HCT116 (cell line): Measurements from ENCODE around the gene SRPK2.

ENCODE experiments used
- POLR2A ChIP-seq: IDR thresholded peaks from 2 replicates; pipeline ENCODE4 v1.7.0; 2011; ENCODE audit warnings: borderline replicate concordance; ENCODE audit not compliant: insufficient read depth, insufficient read length; ENCODE audit errors: extremely low read depth
- ZFX ChIP-seq: fragments of 450-650 bp; IDR thresholded peaks from 2 replicates; pipeline ENCODE4 v1.6.1; 2017
- TF ChIP-seq, protein P1 (sequence below), 3 experiments: fragments of 200-600 bp in 1 of 3; sonication (generic) in 1 of 3; IDR thresholded peaks in 2 of 3; conservative IDR thresholded peaks in 1 of 3; 2 replicates each; pipeline ENCODE4 v1.5.1; 2012 to 2017; ENCODE audit warnings: low read depth in 2 of 3, low read length in 2 of 3, antibody characterized with exemption in 1 of 3, borderline replicate concordance in 1 of 3, control low read depth in 1 of 3, mild to moderate bottlenecking in 1 of 3, mixed read lengths in 1 of 3, mixed run types in 1 of 3, moderate library complexity in 1 of 3; ENCODE audit not compliant: insufficient read depth in 1 of 3

DNA sequence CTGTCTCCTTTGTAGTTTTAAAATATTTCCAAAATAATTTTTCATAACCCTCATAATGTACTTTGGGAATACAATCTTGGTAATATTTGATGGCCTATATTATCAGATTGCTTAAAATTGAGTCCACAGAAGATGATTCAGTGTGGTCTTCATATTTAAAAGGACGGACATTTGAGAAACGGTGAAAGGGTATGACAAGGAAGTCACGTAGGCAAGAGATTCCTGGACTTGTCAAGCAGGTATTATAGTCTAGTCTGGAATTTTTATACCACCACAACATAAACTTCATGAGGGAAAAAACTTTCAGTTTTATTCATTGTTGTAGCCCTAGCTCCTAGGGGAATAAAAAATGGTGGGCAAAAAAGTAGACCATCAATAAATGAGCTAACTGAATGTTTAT, 292.4 kb downstream of the SRPK2 start:
- TF ChIP-seq POLR2A (no peak), ZFX (no peak)
- TF ChIP-seq, protein P1, sequence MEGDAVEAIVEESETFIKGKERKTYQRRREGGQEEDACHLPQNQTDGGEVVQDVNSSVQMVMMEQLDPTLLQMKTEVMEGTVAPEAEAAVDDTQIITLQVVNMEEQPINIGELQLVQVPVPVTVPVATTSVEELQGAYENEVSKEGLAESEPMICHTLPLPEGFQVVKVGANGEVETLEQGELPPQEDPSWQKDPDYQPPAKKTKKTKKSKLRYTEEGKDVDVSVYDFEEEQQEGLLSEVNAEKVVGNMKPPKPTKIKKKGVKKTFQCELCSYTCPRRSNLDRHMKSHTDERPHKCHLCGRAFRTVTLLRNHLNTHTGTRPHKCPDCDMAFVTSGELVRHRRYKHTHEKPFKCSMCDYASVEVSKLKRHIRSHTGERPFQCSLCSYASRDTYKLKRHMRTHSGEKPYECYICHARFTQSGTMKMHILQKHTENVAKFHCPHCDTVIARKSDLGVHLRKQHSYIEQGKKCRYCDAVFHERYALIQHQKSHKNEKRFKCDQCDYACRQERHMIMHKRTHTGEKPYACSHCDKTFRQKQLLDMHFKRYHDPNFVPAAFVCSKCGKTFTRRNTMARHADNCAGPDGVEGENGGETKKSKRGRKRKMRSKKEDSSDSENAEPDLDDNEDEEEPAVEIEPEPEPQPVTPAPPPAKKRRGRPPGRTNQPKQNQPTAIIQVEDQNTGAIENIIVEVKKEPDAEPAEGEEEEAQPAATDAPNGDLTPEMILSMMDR (IDR thresholded peaks at IDR 0.05 in 2 of 3, conservative IDR thresholded peaks at IDR 0.05 in 1 of 3; ENCODE audit: borderline replicate concordance in 1 of 3, insufficient read depth in 1 of 3, low read depth in 2 of 3, low read length in 2 of 3), result no peak
